HG02885 (cell line): ENCODE data around the gene PSMB8.
"Not testable (repeated sequence)": the region's sequence is repeated elsewhere in the genome, so short reads cannot be mapped to it uniquely, and the experiment has no call there.

Source experiments
- ATAC-seq: cut with Tn5 transposase; IDR thresholded peaks from one replicate; pipeline ENCODE4 v1.9.1; 2021; ENCODE audit warnings: mild to moderate bottlenecking; ENCODE audit not compliant: unreplicated experiment, poor library complexity

The PSMB8 gene

GRCh38 chr6:32843979-32844838 is at the start of gene PSMB8:
PSMB8 (minus strand) TSS chr6:32844047; CDS start chr6:32843996, 51 bp downstream.
- ATAC-seq, result peak; percentile 81

DNA sequence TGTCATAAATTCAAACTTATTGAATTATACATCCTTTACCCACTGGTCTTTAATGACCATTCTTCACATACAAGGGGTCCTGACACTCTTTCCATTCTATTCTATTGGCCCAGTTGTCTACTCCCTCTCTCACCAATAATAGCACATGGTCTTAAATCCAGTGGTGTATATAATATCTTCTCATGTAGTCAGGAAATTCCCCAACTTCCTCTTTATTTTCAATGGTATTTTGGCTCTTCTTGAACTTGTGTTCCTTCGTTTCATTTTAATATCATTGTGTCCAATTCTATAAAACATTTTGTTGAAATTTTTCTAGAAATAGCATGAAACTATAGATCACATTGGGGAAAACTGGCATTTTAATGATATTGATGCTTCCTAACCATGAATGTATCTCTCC is 47.0 kb upstream of the PSMB8 start:
- no peak for ATAC-seq

DNA sequence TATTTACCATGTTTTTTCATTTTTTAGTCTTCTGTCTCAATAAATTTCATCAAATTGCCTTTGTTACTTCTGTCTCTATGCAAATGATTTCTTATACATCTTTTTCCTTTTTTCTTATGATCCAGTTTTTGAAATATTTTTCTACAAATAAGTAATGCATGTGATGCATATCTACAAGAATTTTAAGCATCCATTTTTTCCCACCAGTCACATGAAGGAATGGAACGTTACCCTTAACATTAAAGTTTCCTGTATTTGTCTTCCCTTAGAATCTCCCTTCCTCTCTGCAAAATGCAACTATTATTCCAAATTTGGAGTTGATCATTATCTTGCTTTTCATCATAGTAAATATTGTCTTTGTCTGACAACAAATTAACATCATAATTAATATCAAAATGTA is 45.7 kb upstream of the PSMB8 start:
- no peak for ATAC-seq

- no peak for ATAC-seq
Measured at GRCh38 chr6:32888576-32888975, 44.7 kb upstream of the PSMB8 start.

GRCh38 chr6:32887616-32888015 is 43.8 kb upstream of the PSMB8 start:
- ATAC-seq, result no peak

- ATAC-seq, result no peak
Measured at GRCh38 chr6:32886681-32887383, 43.0 kb upstream of the PSMB8 start.

- ATAC-seq, result no peak
Measured at GRCh38 chr6:32885698-32886286, 41.9 kb upstream of the PSMB8 start.

GRCh38 chr6:32883789-32884188 is 39.9 kb upstream of the PSMB8 start:
- ATAC-seq, result no peak

DNA sequence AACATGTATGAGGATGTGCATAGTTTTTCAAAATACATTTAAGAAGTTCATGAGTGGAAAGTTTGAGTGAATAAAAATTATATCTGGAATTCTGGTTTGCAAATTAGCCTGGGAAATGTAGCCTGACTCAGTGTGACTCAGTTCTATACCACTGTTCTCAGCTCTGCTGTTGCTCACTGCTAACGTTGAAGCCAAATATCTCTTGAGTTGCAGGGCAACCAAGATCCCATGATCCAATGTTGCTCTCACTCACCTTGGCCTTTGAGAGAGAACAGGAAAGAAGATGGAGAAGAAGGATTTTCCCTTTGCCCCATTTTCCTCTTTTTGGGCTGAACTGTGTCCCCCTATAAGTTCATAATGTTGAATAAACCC is 39.0 kb upstream of the PSMB8 start:
- ATAC-seq, result no peak

- ATAC-seq, result not testable (repeated sequence)
Measured at GRCh38 chr6:32880962-32881361, 37.1 kb upstream of the PSMB8 start.

DNA sequence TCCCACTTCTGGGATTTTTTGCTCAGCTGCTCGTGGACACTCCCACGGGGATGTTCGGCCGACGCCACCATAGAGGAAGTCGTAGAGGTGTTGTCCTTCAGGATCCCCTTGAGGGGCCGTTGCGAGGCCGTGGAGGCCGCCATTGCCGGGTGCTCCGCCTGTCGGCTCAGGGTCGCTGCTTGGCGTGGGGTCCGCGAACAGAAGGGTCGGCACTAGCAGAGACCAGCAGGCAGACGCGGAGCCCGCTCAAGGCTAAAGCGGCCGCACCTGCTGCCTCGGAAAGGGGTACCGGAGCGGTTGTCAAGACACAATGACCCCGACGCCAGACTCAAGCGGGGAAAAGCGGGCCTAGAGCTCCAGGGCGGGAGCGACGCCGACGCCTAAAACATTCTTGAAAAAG is 35.8 kb upstream of the PSMB8 start:
- no peak for ATAC-seq

DNA sequence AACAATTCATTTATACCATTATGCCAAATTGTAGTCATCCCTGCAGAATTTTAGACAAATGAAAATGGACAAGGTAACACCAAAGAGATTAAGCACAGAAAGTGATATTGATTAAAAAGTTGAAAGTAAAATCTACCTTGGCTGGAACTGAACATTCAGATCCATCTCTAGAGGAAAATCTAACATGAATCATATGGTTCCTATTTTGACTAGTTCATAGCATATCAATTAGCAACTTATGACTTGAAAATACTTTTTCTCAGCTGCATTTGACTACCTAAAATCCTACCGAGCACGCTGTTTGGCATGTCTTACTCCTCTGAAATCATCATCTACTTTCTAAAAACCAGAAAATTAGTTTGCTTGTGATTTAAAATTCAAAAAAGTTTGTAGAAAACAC is 32.8 kb upstream of the PSMB8 start:
- ATAC-seq, result no peak

DNA sequence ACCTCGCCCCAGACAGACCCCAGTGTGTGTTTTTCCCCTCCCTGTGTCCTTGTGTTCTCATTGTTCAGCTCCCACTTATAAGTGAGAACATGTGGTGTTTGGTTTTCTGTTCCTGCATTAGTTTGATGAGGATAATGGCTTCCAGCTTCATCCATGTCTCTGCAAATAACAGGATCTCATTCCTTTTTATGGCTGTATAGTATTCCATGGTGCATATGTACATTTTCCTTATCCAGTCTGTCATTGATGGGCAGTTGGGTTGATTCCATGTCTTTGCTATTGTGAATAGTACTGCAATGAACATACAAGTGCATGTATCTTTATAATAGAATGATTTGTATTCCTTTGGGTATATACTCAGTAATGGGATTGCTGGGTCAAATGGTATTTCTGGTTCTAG is 30.1 kb upstream of the PSMB8 start:
- not testable (repeated sequence) for ATAC-seq

- no peak for ATAC-seq
Measured at GRCh38 chr6:32868257-32868788, 24.5 kb upstream of the PSMB8 start.

DNA sequence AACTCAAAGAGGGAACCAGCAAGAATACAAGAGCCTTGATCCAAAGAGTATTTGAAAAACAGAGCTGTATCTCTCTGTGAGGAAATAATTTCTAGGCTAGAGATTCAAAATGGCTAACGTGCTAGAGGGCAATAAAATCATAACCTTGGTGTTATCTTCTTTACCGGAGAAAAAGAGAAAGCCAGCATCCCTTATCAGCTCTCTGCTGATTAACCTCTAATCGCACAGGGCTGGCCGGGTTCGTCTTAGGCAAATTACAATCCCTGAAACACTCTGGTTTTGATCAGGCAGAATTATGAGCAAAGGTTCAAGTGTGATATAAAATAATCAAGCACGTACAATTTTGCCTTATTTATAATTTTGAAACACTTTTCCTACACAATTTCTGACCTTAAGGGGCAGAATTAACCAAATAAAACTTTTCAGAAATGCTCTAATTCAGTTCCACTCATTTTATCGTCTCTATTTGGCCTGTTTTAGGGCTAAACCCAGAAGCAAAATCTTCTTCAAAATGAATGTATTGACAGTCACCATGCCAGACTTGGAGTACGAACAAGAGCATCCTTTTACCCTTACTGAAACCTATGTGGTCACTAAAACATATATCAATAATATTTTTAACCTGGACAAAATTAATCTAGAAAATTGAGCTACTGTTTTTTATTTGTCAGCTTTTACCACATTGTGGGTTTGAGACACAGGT is 23.9 kb upstream of the PSMB8 start:
- no peak for ATAC-seq

DNA sequence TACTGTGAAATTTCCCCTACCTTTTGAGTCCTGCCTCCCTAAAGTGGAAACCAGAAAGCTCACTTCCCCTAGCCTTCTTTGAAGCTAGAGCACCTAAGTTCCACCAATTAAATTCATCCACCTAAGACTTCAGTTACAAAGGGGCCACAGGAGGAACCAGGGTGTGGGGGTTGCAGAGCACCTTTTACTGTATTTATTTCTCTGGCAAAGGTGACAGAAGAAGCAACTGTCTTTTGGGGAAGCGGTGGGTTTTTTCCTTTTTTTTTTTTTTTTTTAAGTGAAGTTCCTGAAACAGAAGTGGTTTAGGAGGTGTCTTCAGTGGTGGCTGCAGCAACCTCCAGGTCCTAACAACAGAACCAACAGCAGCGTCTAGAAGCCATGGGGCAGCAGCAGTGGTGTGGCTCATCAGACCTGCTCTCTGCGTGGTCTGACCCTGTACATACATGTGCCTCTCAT is 23.2 kb upstream of the PSMB8 start:
- ATAC-seq, result peak; percentile 43

GRCh38 chr6:32865724-32866443 is 22.0 kb upstream of the PSMB8 start:
- ATAC-seq, result no peak

GRCh38 chr6:32862725-32863124 is 18.9 kb upstream of the PSMB8 start:
- no peak for ATAC-seq

- no peak for ATAC-seq
Measured at GRCh38 chr6:32860674-32861073, 16.8 kb upstream of the PSMB8 start.

- no peak for ATAC-seq
Measured at GRCh38 chr6:32858194-32858593, 14.3 kb upstream of the PSMB8 start.
